ENCODE results near the gene PRLR.

PRLR gene

GRCh38 chr5:35180046-35180445, 50.2 kb downstream of the PRLR start:
- H3K9ac ChIP-seq (ENCODE audit: low read length), result no peak overlapping the region
- peaks cover 5% of the 10 kb centered on the region for H3K4me1 ChIP-seq (ENCODE audit: control insufficient read depth, insufficient read depth, low read length)
- H3K27ac ChIP-seq (ENCODE audit: low read depth, low read length), result no peak overlapping the region
- H3K36me3 ChIP-seq (ENCODE audit: control insufficient read depth, insufficient read depth, low read length), result no peaks in the 10 kb centered on the region
- H3K4me3 ChIP-seq (ENCODE audit: low read depth, low read length), result no peak overlapping the region
- peaks cover 6% of the 10 kb centered on the region; the same call in 1 of the 2 replicates for H3K9me3 ChIP-seq (ENCODE audit: control insufficient read depth, insufficient read depth, low read depth, low read length)
- no peaks in the 10 kb centered on the region for H3K27me3 ChIP-seq (ENCODE audit: control insufficient read depth, insufficient read depth, low read length)

- H3K4me3 ChIP-seq (ENCODE audit: low read depth, low read length), result no peak overlapping the region
Measured at GRCh38 chr5:35177783-35178182, 52.5 kb downstream of the PRLR start.

GRCh38 chr5:35172533-35172932, 57.8 kb downstream of the PRLR start:
- Histone ChIP-seq H3K36me3 (ENCODE audit: control insufficient read depth, insufficient read depth, low read length) (no peaks in the 10 kb centered on the region), H3K27me3 (ENCODE audit: control insufficient read depth, insufficient read depth, low read length) (no peaks in the 10 kb centered on the region), H3K9me3 (ENCODE audit: control insufficient read depth, insufficient read depth, low read depth, low read length) (peaks cover 28% of the 10 kb centered on the region), H3K4me3 (ENCODE audit: low read depth, low read length) (no peak overlapping the region), H3K27ac (ENCODE audit: low read depth, low read length) (no peak overlapping the region), H3K9ac (ENCODE audit: low read length) (no peak overlapping the region), H3K4me1 (ENCODE audit: control insufficient read depth, insufficient read depth, low read length) (no peaks in the 10 kb centered on the region)

More at GRCh38 chr5:35177783-35178182, 52.5 kb downstream of the PRLR start:
- H3K27ac ChIP-seq (ENCODE audit: low read depth, low read length), result no peak overlapping the region
- H3K9me3 ChIP-seq (ENCODE audit: control insufficient read depth, insufficient read depth, low read depth, low read length), result peaks cover 12% of the 10 kb centered on the region
- H3K9ac ChIP-seq (ENCODE audit: low read length), result no peak overlapping the region
- no peaks in the 10 kb centered on the region for H3K27me3 ChIP-seq (ENCODE audit: control insufficient read depth, insufficient read depth, low read length)
- no peaks in the 10 kb centered on the region for H3K36me3 ChIP-seq (ENCODE audit: control insufficient read depth, insufficient read depth, low read length)
- H3K4me1 ChIP-seq (ENCODE audit: control insufficient read depth, insufficient read depth, low read length), result peaks cover under 1% of the 10 kb centered on the region; the same call in 1 of the 2 replicates

DNA sequence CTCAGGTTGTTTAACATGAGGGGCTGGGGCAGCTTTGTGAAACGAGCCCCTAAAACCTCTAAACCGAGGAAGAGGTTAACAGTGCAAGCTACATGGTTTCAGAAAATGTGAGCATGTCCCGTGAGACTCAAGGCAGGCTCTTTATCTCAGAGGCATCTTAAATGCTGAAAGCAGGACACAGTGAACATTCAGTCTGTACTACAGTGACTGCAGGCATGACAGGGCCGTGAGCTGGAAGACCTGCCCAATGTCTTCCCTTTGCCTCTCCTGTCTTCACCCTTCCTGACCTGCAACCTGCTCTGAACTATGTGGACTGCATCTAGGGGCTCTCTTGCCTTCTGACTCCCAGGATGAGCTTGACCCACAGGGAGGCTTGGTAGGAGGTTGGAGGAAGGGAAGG, 58.3 kb downstream of the PRLR start:
- H3K4me3 ChIP-seq (ENCODE audit: low read depth, low read length), result no peak overlapping the region
- H3K9ac ChIP-seq (ENCODE audit: low read length), result no peak overlapping the region

GRCh38 chr5:35171078-35171477, 59.2 kb downstream of the PRLR start:
- Histone ChIP-seq H3K9ac (ENCODE audit: low read length) (no peak overlapping the region), H3K36me3 (ENCODE audit: control insufficient read depth, insufficient read depth, low read length) (no peaks in the 10 kb centered on the region), H3K4me1 (ENCODE audit: control insufficient read depth, insufficient read depth, low read length) (no peaks in the 10 kb centered on the region), H3K4me3 (ENCODE audit: low read depth, low read length) (no peak overlapping the region), H3K27me3 (ENCODE audit: control insufficient read depth, insufficient read depth, low read length) (no peaks in the 10 kb centered on the region), H3K27ac (ENCODE audit: low read depth, low read length) (no peak overlapping the region), H3K9me3 (ENCODE audit: control insufficient read depth, insufficient read depth, low read depth, low read length) (peaks cover 38% of the 10 kb centered on the region)

More for the DNA sequence above, 58.3 kb downstream of the PRLR start:
- no peaks in the 10 kb centered on the region for H3K36me3 ChIP-seq (ENCODE audit: control insufficient read depth, insufficient read depth, low read length)
- H3K4me1 ChIP-seq (ENCODE audit: control insufficient read depth, insufficient read depth, low read length), result no peaks in the 10 kb centered on the region
- peaks cover 32% of the 10 kb centered on the region for H3K9me3 ChIP-seq (ENCODE audit: control insufficient read depth, insufficient read depth, low read depth, low read length)
- no peak overlapping the region for H3K27ac ChIP-seq (ENCODE audit: low read depth, low read length)
- H3K27me3 ChIP-seq (ENCODE audit: control insufficient read depth, insufficient read depth, low read length), result no peaks in the 10 kb centered on the region

- Histone ChIP-seq H3K27me3 (ENCODE audit: control insufficient read depth, insufficient read depth, low read length) (no peaks in the 10 kb centered on the region), H3K9me3 (ENCODE audit: control insufficient read depth, insufficient read depth, low read depth, low read length) (peaks cover 15% of the 10 kb centered on the region), H3K36me3 (ENCODE audit: control insufficient read depth, insufficient read depth, low read length) (no peaks in the 10 kb centered on the region), H3K4me3 (ENCODE audit: low read depth, low read length) (no peak overlapping the region), H3K4me1 (ENCODE audit: control insufficient read depth, insufficient read depth, low read length) (peaks cover 7% of the 10 kb centered on the region; the same call in 1 of the 2 replicates), H3K9ac (ENCODE audit: low read length) (no peak overlapping the region), H3K27ac (ENCODE audit: low read depth, low read length) (no peak overlapping the region)
Measured at GRCh38 chr5:35166043-35166442, 64.2 kb downstream of the PRLR start.

DNA sequence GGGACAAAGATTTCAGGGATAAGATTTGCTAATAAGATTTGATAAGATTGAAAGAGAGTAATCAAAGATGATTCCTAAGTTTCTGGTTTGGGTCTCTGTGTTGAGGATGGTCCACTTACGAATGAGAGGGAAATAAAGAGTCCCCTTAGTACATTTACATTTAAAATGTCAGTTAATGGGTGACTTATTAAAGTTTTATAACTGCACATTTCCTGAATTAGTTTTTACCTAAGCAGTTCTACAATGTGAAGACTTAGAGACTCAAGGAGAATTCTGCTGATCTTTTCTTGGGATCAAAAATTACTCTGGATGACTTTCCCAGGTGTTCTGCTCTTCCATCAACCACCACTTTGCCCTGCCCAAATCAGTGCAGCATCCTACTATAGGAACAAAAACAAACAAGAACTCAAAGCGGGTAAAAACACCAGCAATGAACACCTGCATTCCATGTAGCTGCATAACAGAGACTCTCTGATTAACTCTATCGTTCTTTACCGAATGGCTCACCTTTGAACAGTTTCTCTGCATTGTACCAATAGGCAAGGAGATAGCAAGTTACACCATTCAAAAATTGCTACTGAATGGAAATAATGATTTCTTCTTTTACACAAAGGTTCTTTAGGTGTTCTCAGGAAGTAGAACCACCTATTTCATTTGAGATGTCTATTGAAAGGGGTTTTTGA, 65.3 kb downstream of the PRLR start:
- no peaks in the 10 kb centered on the region for H3K27me3 ChIP-seq (ENCODE audit: control insufficient read depth, insufficient read depth, low read length)
- H3K36me3 ChIP-seq (ENCODE audit: control insufficient read depth, insufficient read depth, low read length), result no peaks in the 10 kb centered on the region
- H3K27ac ChIP-seq (ENCODE audit: low read depth, low read length), result no peak overlapping the region
- peaks cover 15% of the 10 kb centered on the region for H3K9me3 ChIP-seq (ENCODE audit: control insufficient read depth, insufficient read depth, low read depth, low read length)
- peaks cover 7% of the 10 kb centered on the region; the same call in 1 of the 2 replicates for H3K4me1 ChIP-seq (ENCODE audit: control insufficient read depth, insufficient read depth, low read length)
- H3K4me3 ChIP-seq (ENCODE audit: low read depth, low read length), result no peak overlapping the region
- H3K9ac ChIP-seq (ENCODE audit: low read length), result no peak overlapping the region

DNA sequence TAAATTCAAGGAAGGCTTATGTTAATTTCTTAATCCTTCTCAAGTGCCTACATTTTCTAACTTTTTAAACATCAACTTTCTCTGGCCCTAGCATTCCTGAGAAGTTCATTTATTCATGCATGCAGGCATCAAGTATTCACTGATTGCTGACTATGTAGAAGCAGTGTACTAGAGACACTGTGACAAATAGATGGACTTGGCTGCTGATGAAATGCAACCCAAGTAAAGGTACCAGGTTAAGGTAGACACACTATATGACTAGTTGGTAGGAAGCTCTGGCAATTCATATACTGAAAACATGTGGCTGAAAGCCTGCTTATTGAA, 66.6 kb downstream of the PRLR start:
- H3K27me3 ChIP-seq (ENCODE audit: control insufficient read depth, insufficient read depth, low read length), result no peaks in the 10 kb centered on the region
- no peak overlapping the region for H3K27ac ChIP-seq (ENCODE audit: low read depth, low read length)
- peaks cover 15% of the 10 kb centered on the region for H3K9me3 ChIP-seq (ENCODE audit: control insufficient read depth, insufficient read depth, low read depth, low read length)
- H3K4me3 ChIP-seq (ENCODE audit: low read depth, low read length), result no peak overlapping the region
- no peaks in the 10 kb centered on the region for H3K36me3 ChIP-seq (ENCODE audit: control insufficient read depth, insufficient read depth, low read length)
- H3K9ac ChIP-seq (ENCODE audit: low read length), result no peak overlapping the region
- H3K4me1 ChIP-seq (ENCODE audit: control insufficient read depth, insufficient read depth, low read length), result peaks cover 18% of the 10 kb centered on the region

- H3K4me1 ChIP-seq (ENCODE audit: control insufficient read depth, insufficient read depth, low read length), result peaks cover 18% of the 10 kb centered on the region
Measured at GRCh38 chr5:35162848-35163709, 67.2 kb downstream of the PRLR start.

DNA sequence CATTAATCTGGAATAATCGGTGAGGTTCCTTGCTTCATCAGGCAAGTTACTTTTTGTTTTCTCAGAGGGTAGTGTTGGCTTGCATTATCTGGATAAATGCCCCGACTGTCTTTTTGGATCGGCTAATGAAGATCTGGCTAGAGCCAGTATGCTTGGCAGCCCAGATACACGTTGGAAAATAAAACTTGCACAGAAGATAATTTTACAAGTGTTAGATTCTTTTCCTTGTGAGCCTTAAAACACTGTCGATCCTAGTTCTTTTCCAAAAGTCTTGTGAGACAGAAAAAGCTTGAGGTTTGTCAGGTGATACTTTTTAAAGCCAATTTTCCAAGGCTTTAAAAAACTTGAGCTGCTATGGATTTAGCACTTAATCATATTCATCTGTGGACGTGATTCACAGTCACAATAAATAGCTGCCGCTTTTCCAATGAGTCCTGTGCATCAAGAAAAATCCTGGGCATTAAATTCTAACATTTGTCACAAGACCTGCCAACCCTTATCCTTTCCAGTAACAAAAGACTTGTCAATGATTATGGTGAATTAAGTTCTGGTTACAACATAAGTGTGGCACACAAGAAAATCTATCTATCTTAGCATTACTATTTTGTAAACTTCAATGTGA, 68.5 kb downstream of the PRLR start:
- Histone ChIP-seq H3K27me3 (ENCODE audit: control insufficient read depth, insufficient read depth, low read length) (no peaks in the 10 kb centered on the region), H3K36me3 (ENCODE audit: control insufficient read depth, insufficient read depth, low read length) (no peaks in the 10 kb centered on the region), H3K9me3 (ENCODE audit: control insufficient read depth, insufficient read depth, low read depth, low read length) (peaks cover 4% of the 10 kb centered on the region; the same call in 1 of the 2 replicates), H3K4me3 (ENCODE audit: low read depth, low read length) (no peak overlapping the region), H3K27ac (ENCODE audit: low read depth, low read length) (no peak overlapping the region), H3K4me1 (ENCODE audit: control insufficient read depth, insufficient read depth, low read length) (peaks cover 18% of the 10 kb centered on the region), H3K9ac (ENCODE audit: low read length) (no peak overlapping the region)

More at GRCh38 chr5:35162848-35163709, 67.2 kb downstream of the PRLR start:
- Histone ChIP-seq H3K9me3 (ENCODE audit: control insufficient read depth, insufficient read depth, low read depth, low read length) (peaks cover 11% of the 10 kb centered on the region), H3K4me3 (ENCODE audit: low read depth, low read length) (no peak overlapping the region), H3K27me3 (ENCODE audit: control insufficient read depth, insufficient read depth, low read length) (no peaks in the 10 kb centered on the region), H3K36me3 (ENCODE audit: control insufficient read depth, insufficient read depth, low read length) (no peaks in the 10 kb centered on the region), H3K9ac (ENCODE audit: low read length) (no peak overlapping the region), H3K27ac (ENCODE audit: low read depth, low read length) (no peak overlapping the region)

Measured in HUES6 (cell line).